ENCODE measurements around the gene RSPO1. TPM values are rescaled to one million over a fixed set of nuclear protein-coding genes. Genes with fewer than 3 reads are reported as not detected.

The RSPO1 gene
- total RNA-seq, 1 donor from 2014 or later, result 4.3 TPM

- intact Hi-C loops (cut with DNase I), result no loop called here
- no peak for TF ChIP-seq CTCF (IDR thresholded peaks at IDR 0.05)
- no peaks in the 10 kb centered on the region for H3K4me1 ChIP-seq
- peaks cover 51% of the 10 kb centered on the region for H3K27me3 ChIP-seq (ENCODE audit: low read depth)
- no peaks in the 10 kb centered on the region for H3K36me3 ChIP-seq
- no peak for ATAC-seq
- DNase-seq, result no peak
- H3K27ac ChIP-seq, result no peak overlapping the region
- H3K4me3 ChIP-seq, result no peak overlapping the region
- H3K9me3 ChIP-seq, result no peaks in the 10 kb centered on the region
Observed at GRCh38 chr1:37629008-37629407, 5.7 kb downstream of the RSPO1 start.

GRCh38 chr1:37628026-37628556 lies 6.6 kb downstream of the RSPO1 start:
- H3K9me3 ChIP-seq, result no peaks in the 10 kb centered on the region
- no peak overlapping the region for H3K4me3 ChIP-seq
- no peak overlapping the region for H3K27ac ChIP-seq
- H3K36me3 ChIP-seq, result no peaks in the 10 kb centered on the region
- DNase-seq (no peak), ATAC-seq (no peak)
- H3K27me3 ChIP-seq (ENCODE audit: low read depth), result peaks cover 42% of the 10 kb centered on the region
- no peaks in the 10 kb centered on the region for H3K4me1 ChIP-seq
- intact Hi-C loops (cut with DNase I), result no loop called here
- TF ChIP-seq CTCF (IDR thresholded peaks at IDR 0.05), result no peak

- Histone ChIP-seq H3K36me3 (no peaks in the 10 kb centered on the region), H3K4me1 (no peaks in the 10 kb centered on the region), H3K9me3 (no peaks in the 10 kb centered on the region), H3K4me3 (no peak overlapping the region), H3K27ac (no peak overlapping the region), H3K27me3 (ENCODE audit: low read depth) (peaks cover 33% of the 10 kb centered on the region)
- no peak for TF ChIP-seq CTCF (IDR thresholded peaks at IDR 0.05)
- intact Hi-C loops (cut with DNase I), result no loop called here
- DNase-seq, result no peak
- ATAC-seq, result no peak
Observed at GRCh38 chr1:37622131-37622530, 12.6 kb downstream of the RSPO1 start.

- Histone ChIP-seq H3K9me3 (no peaks in the 10 kb centered on the region), H3K27me3 (ENCODE audit: low read depth) (peaks cover 33% of the 10 kb centered on the region), H3K27ac (no peak overlapping the region), H3K36me3 (no peaks in the 10 kb centered on the region), H3K4me3 (no peak overlapping the region), H3K4me1 (no peaks in the 10 kb centered on the region)
- ATAC-seq (no peak), DNase-seq (no peak)
- intact Hi-C loops (cut with DNase I), result no loop called here
- TF ChIP-seq CTCF (IDR thresholded peaks at IDR 0.05), result no peak
Observed at GRCh38 chr1:37621326-37621870, 13.3 kb downstream of the RSPO1 start.

GRCh38 chr1:37620707-37621106 lies 14.0 kb downstream of the RSPO1 start:
- Histone ChIP-seq H3K27me3 (ENCODE audit: low read depth) (peaks cover 33% of the 10 kb centered on the region), H3K36me3 (no peaks in the 10 kb centered on the region), H3K4me1 (no peaks in the 10 kb centered on the region), H3K27ac (no peak overlapping the region), H3K9me3 (no peaks in the 10 kb centered on the region), H3K4me3 (no peak overlapping the region)
- intact Hi-C loops (cut with DNase I), result no loop called here
- no peak for TF ChIP-seq CTCF (IDR thresholded peaks at IDR 0.05)
- DNase-seq (no peak), ATAC-seq (no peak)

Data from lower lobe of right lung (tissue), 2 donors.